ENCODE data around the gene PHF20. TPM values are rescaled to one million over a fixed set of nuclear protein-coding genes. Genes with fewer than 3 reads are reported as not detected.
"Not testable (repeated sequence)": the region's sequence is repeated elsewhere in the genome, so short reads cannot be mapped to it uniquely, and the experiment has no call there.

Gene PHF20
- total and polyA plus RNA-seq, 2 donors from 2014 or later = 12.3 to 48.4 TPM

- no peaks in the 10 kb centered on the region for H3K9me3 ChIP-seq (ENCODE audit: control insufficient read depth in 2 of 3, insufficient read depth in 1 of 3, low read length in 3 of 3)
- intact Hi-C loops (cut with DNase I) = no loop called here
- DNase-seq (peak; percentile 98 to 99 (median 99)), FAIRE-seq (no peak)
- peak within 1 kb of the TSS; percentile 93 to 99 (median 97) for H3K9ac ChIP-seq (ENCODE audit: low read length in 3 of 3)
- peak within 1 kb of the TSS; percentile 93 to 95 (median 94) for H3K4me3 ChIP-seq (ENCODE audit: low read length in 3 of 3)
- no peaks in the 10 kb centered on the region for H3K36me3 ChIP-seq (ENCODE audit: control insufficient read depth in 2 of 3, insufficient read depth in 3 of 3, low read length in 3 of 3)
- no peaks in the 10 kb centered on the region for H3K27me3 ChIP-seq (ENCODE audit: control insufficient read depth, insufficient read depth, low read length)
- H3K4me1 ChIP-seq (ENCODE audit: control insufficient read depth in 2 of 3, insufficient read depth in 2 of 3, low read depth in 1 of 3, low read length in 3 of 3) = peaks cover 0 to 12% (median 3%) of the 10 kb centered on the region in 3 donors
- TF ChIP-seq CTCF (IDR thresholded peaks at IDR 0.05; ENCODE audit: borderline replicate concordance, extremely low read depth, insufficient read depth) = peak; percentile 93
- H3K27ac ChIP-seq (ENCODE audit: low read depth in 2 of 2, low read length in 2 of 2) = peak within 1 kb of the TSS; percentile 96 to 99
Measured at GRCh38 chr20:35954200-35954906, 182.5 kb downstream of the PHF20 start, which contains the start of gene SCAND1. TSS of gene SCAND1 (minus strand) at chr20:35954502. CDS start at chr20:35954284, 218 bp downstream.

DNA sequence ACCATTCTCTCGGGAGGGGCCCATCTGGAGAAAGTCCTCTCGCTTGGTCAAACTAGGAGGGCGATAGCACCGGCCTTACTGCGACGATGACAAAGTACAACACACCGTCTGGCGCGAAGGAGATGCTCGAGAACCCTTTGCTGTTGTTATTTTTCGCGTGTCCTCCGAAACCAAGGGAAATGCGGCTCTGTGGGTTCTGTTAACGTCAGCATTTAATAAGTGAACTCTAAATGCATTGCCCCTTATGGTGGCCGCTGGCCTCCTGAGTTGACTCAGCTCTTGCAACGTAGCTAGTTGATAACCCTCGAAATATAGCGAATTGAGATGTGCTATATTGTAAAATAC is 183.1 kb downstream of the PHF20 start:
- Histone ChIP-seq H3K27ac (ENCODE audit: low read depth in 2 of 2, low read length in 2 of 2) (peak overlapping the region; percentile 96 to 99), H3K9ac (ENCODE audit: low read length in 3 of 3) (peak overlapping the region; percentile 57 to 97 (median 93)), H3K4me3 (ENCODE audit: low read length in 3 of 3) (peak overlapping the region; percentile 84 to 95 (median 93)), H3K36me3 (ENCODE audit: control insufficient read depth in 2 of 3, insufficient read depth in 3 of 3, low read length in 3 of 3) (no peaks in the 10 kb centered on the region), H3K27me3 (ENCODE audit: control insufficient read depth, insufficient read depth, low read length) (no peaks in the 10 kb centered on the region), H3K9me3 (ENCODE audit: control insufficient read depth in 2 of 3, insufficient read depth in 1 of 3, low read length in 3 of 3) (no peaks in the 10 kb centered on the region), H3K4me1 (ENCODE audit: control insufficient read depth in 2 of 3, insufficient read depth in 2 of 3, low read depth in 1 of 3, low read length in 3 of 3) (peaks cover 0 to 12% (median 3%) of the 10 kb centered on the region in 3 donors)
- TF ChIP-seq CTCF (IDR thresholded peaks at IDR 0.05; ENCODE audit: borderline replicate concordance, extremely low read depth, insufficient read depth) = no peak
- DNase-seq (no peak), FAIRE-seq (no peak)
- intact Hi-C loops (cut with DNase I) = no loop called here

- FAIRE-seq = no peak
- TF ChIP-seq CTCF (IDR thresholded peaks at IDR 0.05; ENCODE audit: borderline replicate concordance, extremely low read depth, insufficient read depth) = no peak
- Histone ChIP-seq H3K4me1 (ENCODE audit: control insufficient read depth in 2 of 3, insufficient read depth in 2 of 3, low read depth in 1 of 3, low read length in 3 of 3) (peaks cover 0 to 12% (median 3%) of the 10 kb centered on the region in 3 donors), H3K27me3 (ENCODE audit: control insufficient read depth, insufficient read depth, low read length) (no peaks in the 10 kb centered on the region), H3K9me3 (ENCODE audit: control insufficient read depth in 2 of 3, insufficient read depth in 1 of 3, low read length in 3 of 3) (no peaks in the 10 kb centered on the region), H3K27ac (ENCODE audit: low read depth in 2 of 2, low read length in 2 of 2) (no peak overlapping the region), H3K36me3 (ENCODE audit: control insufficient read depth in 2 of 3, insufficient read depth in 3 of 3, low read length in 3 of 3) (no peaks in the 10 kb centered on the region), H3K9ac (ENCODE audit: low read length in 3 of 3) (no peak overlapping the region), H3K4me3 (ENCODE audit: low read length in 3 of 3) (no peak overlapping the region)
- no peak for DNase-seq
- intact Hi-C loops (cut with DNase I) = no loop called here
Measured at GRCh38 chr20:35956616-35957015, 184.8 kb downstream of the PHF20 start.

- H3K4me3 ChIP-seq (ENCODE audit: low read length in 3 of 3); H3K9me3 ChIP-seq (ENCODE audit: control insufficient read depth in 2 of 3, insufficient read depth in 1 of 3, low read length in 3 of 3); H3K9ac ChIP-seq (ENCODE audit: low read length in 3 of 3); DNase-seq; H3K27ac ChIP-seq (ENCODE audit: low read depth in 2 of 2, low read length in 2 of 2); intact Hi-C loops (cut with DNase I); H3K36me3 ChIP-seq (ENCODE audit: control insufficient read depth in 2 of 3, insufficient read depth in 3 of 3, low read length in 3 of 3); FAIRE-seq; H3K27me3 ChIP-seq (ENCODE audit: control insufficient read depth, insufficient read depth, low read length); H3K4me1 ChIP-seq (ENCODE audit: control insufficient read depth in 2 of 3, insufficient read depth in 2 of 3, low read depth in 1 of 3, low read length in 3 of 3): not testable (repeated sequence)
Measured at GRCh38 chr20:35959291-35959690, 187.5 kb downstream of the PHF20 start.
